ENCODE measurements around the gene GRP. TPM values are rescaled to one million over a fixed set of nuclear protein-coding genes. Genes with fewer than 3 reads are reported as not detected.

Gene GRP
- total and polyA plus RNA-seq, 2 of the 4 experiments (the other 2 are of a cell fraction), result not detected

- H3K4ac ChIP-seq (ENCODE audit: low read depth, low read length), result no peak overlapping the region
- H4K91ac ChIP-seq (ENCODE audit: insufficient read depth, low read depth, low read length), result no peak overlapping the region
- H3K23ac ChIP-seq (ENCODE audit: low read depth, low read length), result no peak overlapping the region
- H3K36me3 ChIP-seq (ENCODE audit: control insufficient read depth, insufficient read depth, low read length), result no peaks in the 10 kb centered on the region
- no peak overlapping the region for H2BK120ac ChIP-seq (ENCODE audit: low read depth, low read length)
- no peak overlapping the region for H2BK5ac ChIP-seq (ENCODE audit: low read depth, low read length, poor library complexity, severe bottlenecking)
- no peak for TF ChIP-seq SMC3 (IDR thresholded peaks at IDR 0.05; ENCODE audit: low read depth, low read length)
- TF ChIP-seq MAZ (IDR thresholded peaks at IDR 0.05; ENCODE audit: borderline replicate concordance, low read depth, low read length), result no peak
- TF ChIP-seq MXI1 (IDR thresholded peaks at IDR 0.05; ENCODE audit: borderline replicate concordance, low read depth, low read length), result no peak
- no peak for TF ChIP-seq CHD1 (IDR thresholded peaks at IDR 0.05; ENCODE audit: low read depth, low read length)
- no peak for TF ChIP-seq CTCF (conservative IDR thresholded peaks at IDR 0.05; ENCODE audit: low read depth, low read length)
- TF ChIP-seq MAFK (IDR thresholded peaks at IDR 0.05; ENCODE audit: low read depth, low read length), result no peak
- no peak for TF ChIP-seq FOS (IDR thresholded peaks at IDR 0.05; ENCODE audit: low read depth, low read length)
- TF ChIP-seq CEBPB (IDR thresholded peaks at IDR 0.05; ENCODE audit: low read depth, low read length), result no peak
- no peak for TF ChIP-seq USF2 (IDR thresholded peaks at IDR 0.05; ENCODE audit: low read depth, low read length)
- TF ChIP-seq RCOR1 (IDR thresholded peaks at IDR 0.05; ENCODE audit: insufficient replicate concordance, low read length), result no peak
- no peak for TF ChIP-seq POLR2A (IDR thresholded peaks at IDR 0.05; ENCODE audit: low read depth, low read length)
- TF ChIP-seq ELK1 (IDR thresholded peaks at IDR 0.05; ENCODE audit: borderline replicate concordance, low read depth, low read length), result no peak
- TF ChIP-seq RFX5 (IDR thresholded peaks at IDR 0.05; ENCODE audit: low read depth, low read length), result no peak
- TF ChIP-seq BHLHE40 (IDR thresholded peaks at IDR 0.05; ENCODE audit: low read depth, low read length), result no peak
- no peak for TF ChIP-seq RAD21 (IDR thresholded peaks at IDR 0.05; ENCODE audit: low read length)
- no peak for TF ChIP-seq NFE2L2 (IDR thresholded peaks at IDR 0.05; ENCODE audit: low read depth, low read length)
- no peaks in the 10 kb centered on the region for H3K79me1 ChIP-seq (ENCODE audit: low read depth in 1 of 2, low read length in 2 of 2)
- WGBS, 2 experiments (ENCODE audit: extremely low coverage in 2 of 2, insufficient read length in 1 of 2), result 10% methylated on average over 4 of the region's 28 CpGs; no CpG with 5 or more reads in 1 of the 2 experiments
- H2AFZ ChIP-seq (replicated peaks; ENCODE audit: low read length, poor library complexity), result no peak overlapping the region
- peaks cover 98% of the 10 kb centered on the region for H3K27me3 ChIP-seq (ENCODE audit: control insufficient read depth, insufficient read depth, low read length)
- DNase-seq, result no peak
- intact Hi-C loops (cut with micrococcal nuclease) (no loop called here), in situ Hi-C loops (cut with MboI; ENCODE audit: low sequenced_read_pairs) (no loop called here), dilution Hi-C loops (cut with HindIII; ENCODE audit: low sequenced_read_pairs, unreplicated experiment) (no loop called here)
- H2BK20ac ChIP-seq (ENCODE audit: low read depth, low read length), result no peak overlapping the region
- no peaks in the 10 kb centered on the region for H3K4me1 ChIP-seq (ENCODE audit: control insufficient read depth, insufficient read depth, low read length)
- H3K9me1 ChIP-seq (ENCODE audit: insufficient read depth, low read length), result no peaks in the 10 kb centered on the region
- no peak overlapping the region for H4K8ac ChIP-seq (ENCODE audit: low read depth in 2 of 2, low read length in 2 of 2)
- CTCF ChIA-PET, result interaction anchor here (0.8 to 1.1 kb wide), 2 partner anchors 67 to 135 kb away, joined by 3 read pairs; no protein-coding TSS in a partner anchor
- H3K9ac ChIP-seq (ENCODE audit: low read depth, low read length), result no peak overlapping the region
- H3K4me2 ChIP-seq (ENCODE audit: low read depth, low read length), result no peak overlapping the region
- no peak overlapping the region for H3K14ac ChIP-seq (replicated peaks; ENCODE audit: low read depth, low read length)
- H3K18ac ChIP-seq (ENCODE audit: low read depth, low read length), result no peak overlapping the region
- H3K4me3 ChIP-seq (ENCODE audit: insufficient read depth, low read depth, low read length), result no peak overlapping the region
- H3K9me3 ChIP-seq (ENCODE audit: control insufficient read depth, insufficient read depth, low read length), result peaks cover 24% of the 10 kb centered on the region; the same call in 1 of the 2 replicates
- no peak overlapping the region for H2AK5ac ChIP-seq (ENCODE audit: low read depth, low read length)
- no peak for ATAC-seq (ENCODE audit: low read depth)
- H2AK9ac ChIP-seq (replicated peaks; ENCODE audit: low read depth, low read length, poor library complexity), result no peak overlapping the region
- no peak overlapping the region for H2BK15ac ChIP-seq (ENCODE audit: low read depth, low read length)
- peaks cover 3% of the 10 kb centered on the region; the same call in 1 of the 2 replicates for H4K20me1 ChIP-seq (ENCODE audit: insufficient read depth, low read length)
- H3K27ac ChIP-seq (ENCODE audit: insufficient read depth, low read length), result no peak overlapping the region
- no peak overlapping the region for H3K56ac ChIP-seq (ENCODE audit: extremely low read depth, insufficient read depth, low read length)
- BruUV-seq (replicated peaks), result no TSS peak
- POLR2A ChIA-PET (ENCODE audit: unreplicated experiment), result no interaction called here
- H4K5ac ChIP-seq (ENCODE audit: low read depth, low read length), result no peak overlapping the region
Measured at GRCh38 chr18:59268127-59268720, 48.3 kb downstream of the GRP start.
